ENCODE data around the gene ZBED1. TPM values are rescaled to one million over a fixed set of nuclear protein-coding genes. Genes with fewer than 3 reads are reported as not detected.

Gene ZBED1
- 15.1 and 22.6 TPM in 2 replicates for total RNA-seq (2014; rRNA removed; shearing (Covaris generic); ENCODE audit: low replicate concordance)

DNA sequence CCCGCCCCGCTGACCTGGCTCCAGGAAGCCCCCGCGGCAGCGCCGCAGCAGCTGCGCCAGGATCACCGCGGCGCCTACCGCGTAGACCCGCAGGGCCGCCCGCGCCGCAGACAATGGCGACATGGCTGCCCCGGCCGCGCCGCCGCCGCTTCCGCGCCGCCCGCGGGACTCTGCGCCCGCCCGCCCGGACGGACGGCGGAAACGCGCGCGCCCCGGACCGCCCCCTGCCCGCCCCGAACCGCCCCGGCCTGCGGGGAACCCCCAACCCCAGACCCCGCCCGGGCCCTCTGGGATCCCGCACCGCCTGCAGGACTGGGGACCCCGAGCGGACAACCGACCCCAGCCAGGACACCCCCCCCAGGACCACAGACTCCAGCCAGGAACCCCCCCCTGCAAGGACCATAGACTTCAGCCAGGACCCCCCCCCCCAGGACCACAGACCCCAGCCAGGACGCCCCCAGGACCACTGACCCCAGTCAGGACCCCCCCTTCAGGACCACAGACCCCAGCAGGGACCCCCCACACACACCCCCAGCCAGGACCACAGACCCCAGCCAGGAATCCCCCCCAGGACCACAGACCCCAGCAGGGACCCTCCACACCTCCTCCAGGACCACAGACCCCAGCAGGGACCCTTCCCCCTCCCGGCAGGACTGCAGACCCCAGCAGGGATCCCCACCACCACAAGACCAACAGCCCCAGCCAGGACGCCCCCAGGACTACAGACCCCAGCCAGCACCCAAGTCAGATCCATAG is at the start of gene ZBED1, which contains the start of gene DHRSX:
Gene ZBED1 (minus strand): TSS at position 174 of the 756 bp plus-strand sequence. CDS start 10,257 bp downstream, outside the sequence.
Gene DHRSX (minus strand): TSS at position 174 of the 756 bp plus-strand sequence. CDS start 51 bp downstream, at position 123.
- peaks cover 4% of the 10 kb centered on the region; the same call in 1 of the 2 replicates for H3K36me3 ChIP-seq (ENCODE audit: insufficient read depth, low read length)
- DNase-seq, result peak; percentile 78

DNA sequence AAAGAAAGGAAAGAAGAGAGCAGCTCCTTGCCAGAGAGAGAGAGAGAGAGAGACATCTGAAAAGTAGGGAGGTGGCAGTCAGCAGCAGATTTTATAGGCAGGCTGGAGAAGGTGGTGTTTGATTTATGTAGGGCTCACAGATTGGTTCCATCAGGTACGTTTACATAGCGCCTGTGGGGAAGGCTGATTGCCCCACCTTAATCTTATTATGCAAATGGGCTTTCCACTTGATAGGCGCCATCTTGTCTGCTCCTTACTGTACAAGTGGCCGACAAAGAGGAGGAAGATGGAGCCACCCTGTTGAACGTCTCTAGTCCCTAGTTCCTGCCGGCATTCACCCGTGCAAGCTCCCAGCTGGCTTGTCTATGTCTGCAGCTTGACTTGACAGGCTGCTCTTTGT is 49.1 kb upstream of the ZBED1 start:
- Histone ChIP-seq H3K9ac (ENCODE audit: low read length) (no peak overlapping the region), H3K4me3 (ENCODE audit: low read length) (no peak overlapping the region), H3K36me3 (ENCODE audit: insufficient read depth, low read length) (no peaks in the 10 kb centered on the region), H3K4me1 (ENCODE audit: low read length) (no peaks in the 10 kb centered on the region), H2AFZ (ENCODE audit: low read length) (no peak overlapping the region), H3K9me3 (ENCODE audit: low read length) (no peaks in the 10 kb centered on the region), H3K79me2 (ENCODE audit: low read length) (no peaks in the 10 kb centered on the region), H4K20me1 (ENCODE audit: insufficient read depth, low read depth, low read length) (no peaks in the 10 kb centered on the region), H3K27ac (ENCODE audit: low read length) (no peak overlapping the region), H3K9me2 (replicated peaks; ENCODE audit: insufficient read depth, low read length) (no peaks in the 10 kb centered on the region), H3K4me2 (ENCODE audit: low read depth, low read length, poor library complexity, severe bottlenecking) (no peak overlapping the region), H3K27me3 (ENCODE audit: low read length) (no peaks in the 10 kb centered on the region)
- no peak for DNase-seq

More for the DNA sequence above, at the start of gene ZBED1, which contains the start of gene DHRSX:
- H3K27ac ChIP-seq (ENCODE audit: low read length), result peak within 1 kb of the TSS; percentile 28
- H4K20me1 ChIP-seq (ENCODE audit: insufficient read depth, low read depth, low read length), result no peaks in the 10 kb centered on the region
- no peaks in the 10 kb centered on the region for H3K9me3 ChIP-seq (ENCODE audit: low read length)
- no peaks in the 10 kb centered on the region for H3K27me3 ChIP-seq (ENCODE audit: low read length)
- peaks cover 42% of the 10 kb centered on the region for H3K79me2 ChIP-seq (ENCODE audit: low read length)
- peak within 1 kb of the TSS; percentile 67; the same call in 1 of the 2 replicates for H2AFZ ChIP-seq (ENCODE audit: low read length)
- H3K4me1 ChIP-seq (ENCODE audit: low read length), result peaks cover 14% of the 10 kb centered on the region
- H3K9ac ChIP-seq (ENCODE audit: low read length), result peak within 1 kb of the TSS; percentile 97
- H3K4me3 ChIP-seq (ENCODE audit: low read length), result peak within 1 kb of the TSS; percentile 93
- no peaks in the 10 kb centered on the region for H3K9me2 ChIP-seq (replicated peaks; ENCODE audit: insufficient read depth, low read length)
- peak within 1 kb of the TSS; percentile 83 for H3K4me2 ChIP-seq (ENCODE audit: low read depth, low read length, poor library complexity, severe bottlenecking)

DNA sequence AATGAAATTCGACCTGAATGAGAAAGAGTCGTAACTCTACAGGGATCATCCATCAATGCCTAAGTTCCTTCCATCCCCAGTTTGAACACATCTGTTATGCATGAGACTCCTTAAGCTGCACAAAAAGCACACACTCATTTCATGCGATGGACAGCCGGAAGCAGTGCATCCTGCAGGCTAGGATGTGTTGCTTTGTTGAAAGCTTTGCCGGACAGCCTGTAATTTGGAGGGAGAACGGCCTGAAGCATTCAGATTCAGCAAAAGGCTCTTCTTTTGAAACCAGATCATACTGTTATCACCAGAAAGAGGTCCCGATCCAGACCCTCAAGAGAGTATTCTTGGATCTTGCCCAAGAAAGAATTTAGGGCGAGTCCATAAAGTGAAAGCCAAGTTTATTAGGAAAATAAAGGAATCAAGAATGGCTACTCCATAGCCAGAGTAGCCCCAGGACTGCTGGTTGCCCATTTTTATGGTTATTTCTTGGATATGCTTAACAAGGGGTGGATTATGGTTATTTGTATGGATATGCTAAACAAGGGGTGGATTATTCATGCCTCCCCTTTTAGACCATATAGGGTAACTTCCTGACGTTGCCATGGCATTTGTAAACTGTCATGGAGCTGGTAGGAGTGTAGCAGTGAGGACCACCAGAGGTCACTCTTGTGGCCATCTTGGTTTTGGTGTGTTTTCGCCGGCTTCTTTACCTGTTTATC is 48.1 kb upstream of the ZBED1 start:
- Histone ChIP-seq H3K36me3 (ENCODE audit: insufficient read depth, low read length) (no peaks in the 10 kb centered on the region), H3K27ac (ENCODE audit: low read length) (no peak overlapping the region), H3K4me2 (ENCODE audit: low read depth, low read length, poor library complexity, severe bottlenecking) (no peak overlapping the region), H3K9ac (ENCODE audit: low read length) (no peak overlapping the region), H3K79me2 (ENCODE audit: low read length) (no peaks in the 10 kb centered on the region), H4K20me1 (ENCODE audit: insufficient read depth, low read depth, low read length) (no peaks in the 10 kb centered on the region), H3K27me3 (ENCODE audit: low read length) (no peaks in the 10 kb centered on the region), H3K9me3 (ENCODE audit: low read length) (no peaks in the 10 kb centered on the region), H3K4me3 (ENCODE audit: low read length) (no peak overlapping the region), H2AFZ (ENCODE audit: low read length) (no peak overlapping the region), H3K4me1 (ENCODE audit: low read length) (no peaks in the 10 kb centered on the region), H3K9me2 (replicated peaks; ENCODE audit: insufficient read depth, low read length) (no peaks in the 10 kb centered on the region)
- no peak for DNase-seq

DNA sequence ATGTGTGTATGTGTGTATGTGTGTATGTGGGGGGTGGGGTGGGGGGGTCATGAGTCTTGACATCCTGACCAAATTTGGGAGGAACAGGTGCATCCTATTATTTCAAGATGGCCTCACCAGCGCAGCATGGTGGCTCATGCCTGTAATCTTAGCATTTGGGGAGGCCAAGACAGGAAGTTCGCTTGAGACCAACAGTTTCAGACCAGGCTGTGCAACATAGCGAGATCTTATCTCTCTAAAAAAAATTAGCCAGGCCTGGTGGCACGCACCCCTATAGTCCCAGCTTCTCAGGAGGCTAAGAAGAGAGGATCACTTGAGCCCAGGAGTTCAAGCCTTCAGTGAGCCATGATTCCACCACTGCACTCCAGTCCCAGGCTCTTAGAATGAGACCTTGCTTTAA is 47.0 kb upstream of the ZBED1 start:
- no peaks in the 10 kb centered on the region for H3K9me3 ChIP-seq (ENCODE audit: low read length)
- DNase-seq, result no peak
- H3K4me3 ChIP-seq (ENCODE audit: low read length), result no peak overlapping the region
- H3K9ac ChIP-seq (ENCODE audit: low read length), result no peak overlapping the region
- H4K20me1 ChIP-seq (ENCODE audit: insufficient read depth, low read depth, low read length), result no peaks in the 10 kb centered on the region
- no peaks in the 10 kb centered on the region for H3K4me1 ChIP-seq (ENCODE audit: low read length)
- H3K4me2 ChIP-seq (ENCODE audit: low read depth, low read length, poor library complexity, severe bottlenecking), result no peak overlapping the region
- no peaks in the 10 kb centered on the region for H3K79me2 ChIP-seq (ENCODE audit: low read length)
- no peak overlapping the region for H3K27ac ChIP-seq (ENCODE audit: low read length)
- H2AFZ ChIP-seq (ENCODE audit: low read length), result no peak overlapping the region
- no peaks in the 10 kb centered on the region for H3K9me2 ChIP-seq (replicated peaks; ENCODE audit: insufficient read depth, low read length)
- H3K27me3 ChIP-seq (ENCODE audit: low read length), result no peaks in the 10 kb centered on the region
- H3K36me3 ChIP-seq (ENCODE audit: insufficient read depth, low read length), result no peaks in the 10 kb centered on the region

DNA sequence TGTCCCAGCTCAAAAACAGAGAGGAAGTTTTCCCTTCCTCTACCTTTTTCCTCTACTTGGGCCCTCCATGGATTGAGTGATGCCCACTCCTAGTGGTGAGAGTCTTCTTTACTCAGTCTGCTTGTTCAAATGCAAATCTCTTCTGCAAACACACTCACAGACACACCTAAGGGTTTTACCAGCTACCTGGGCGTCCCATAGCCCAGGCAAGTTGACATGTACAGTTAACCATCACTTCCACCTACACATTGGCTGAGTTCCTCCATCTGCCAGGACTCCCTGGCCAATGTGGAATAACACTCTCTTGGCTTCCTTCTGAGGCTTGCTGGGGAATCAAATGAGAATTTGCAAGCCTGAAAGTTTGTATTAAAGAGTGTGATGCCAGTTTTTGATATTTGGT is 45.7 kb upstream of the ZBED1 start:
- no peak for DNase-seq
- Histone ChIP-seq H3K27me3 (ENCODE audit: low read length) (no peaks in the 10 kb centered on the region), H4K20me1 (ENCODE audit: insufficient read depth, low read depth, low read length) (no peaks in the 10 kb centered on the region)

DNA sequence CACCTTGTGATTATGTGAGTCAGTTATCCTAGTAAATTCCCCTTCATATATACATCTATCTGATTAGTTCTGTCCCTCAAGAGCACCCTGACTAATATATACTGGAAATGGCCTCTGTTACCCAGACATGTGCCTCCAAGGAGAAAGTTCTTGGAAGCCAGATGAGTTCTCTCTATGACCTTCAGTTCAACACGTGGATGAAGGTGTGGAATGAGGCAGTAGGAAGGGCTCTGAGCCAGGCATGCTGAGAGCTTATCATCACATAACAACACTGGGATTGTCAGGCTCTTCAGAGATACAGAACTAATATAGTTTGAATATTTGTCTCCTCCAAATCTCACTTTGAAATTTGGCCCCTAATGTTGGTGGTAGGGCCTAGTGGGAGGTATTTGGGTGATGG is 44.4 kb upstream of the ZBED1 start:
- H3K9me2 ChIP-seq (replicated peaks; ENCODE audit: insufficient read depth, low read length), result no peaks in the 10 kb centered on the region
- no peak overlapping the region for H2AFZ ChIP-seq (ENCODE audit: low read length)
- no peaks in the 10 kb centered on the region for H3K27me3 ChIP-seq (ENCODE audit: low read length)
- H4K20me1 ChIP-seq (ENCODE audit: insufficient read depth, low read depth, low read length), result no peaks in the 10 kb centered on the region
- H3K36me3 ChIP-seq (ENCODE audit: insufficient read depth, low read length), result no peaks in the 10 kb centered on the region
- H3K79me2 ChIP-seq (ENCODE audit: low read length), result no peaks in the 10 kb centered on the region
- no peaks in the 10 kb centered on the region for H3K4me1 ChIP-seq (ENCODE audit: low read length)
- no peak overlapping the region for H3K4me3 ChIP-seq (ENCODE audit: low read length)
- no peaks in the 10 kb centered on the region for H3K9me3 ChIP-seq (ENCODE audit: low read length)
- H3K4me2 ChIP-seq (ENCODE audit: low read depth, low read length, poor library complexity, severe bottlenecking), result no peak overlapping the region
- no peak for DNase-seq
- H3K9ac ChIP-seq (ENCODE audit: low read length), result no peak overlapping the region
- H3K27ac ChIP-seq (ENCODE audit: low read length), result no peak overlapping the region

More for the DNA sequence above, 45.7 kb upstream of the ZBED1 start:
- Histone ChIP-seq H3K79me2 (ENCODE audit: low read length) (no peaks in the 10 kb centered on the region), H3K9me3 (ENCODE audit: low read length) (no peaks in the 10 kb centered on the region), H3K4me1 (ENCODE audit: low read length) (no peaks in the 10 kb centered on the region), H3K4me3 (ENCODE audit: low read length) (no peak overlapping the region), H3K36me3 (ENCODE audit: insufficient read depth, low read length) (no peaks in the 10 kb centered on the region), H3K9ac (ENCODE audit: low read length) (no peak overlapping the region), H2AFZ (ENCODE audit: low read length) (no peak overlapping the region), H3K27ac (ENCODE audit: low read length) (no peak overlapping the region), H3K4me2 (ENCODE audit: low read depth, low read length, poor library complexity, severe bottlenecking) (no peak overlapping the region), H3K9me2 (replicated peaks; ENCODE audit: insufficient read depth, low read length) (no peaks in the 10 kb centered on the region)

DNA sequence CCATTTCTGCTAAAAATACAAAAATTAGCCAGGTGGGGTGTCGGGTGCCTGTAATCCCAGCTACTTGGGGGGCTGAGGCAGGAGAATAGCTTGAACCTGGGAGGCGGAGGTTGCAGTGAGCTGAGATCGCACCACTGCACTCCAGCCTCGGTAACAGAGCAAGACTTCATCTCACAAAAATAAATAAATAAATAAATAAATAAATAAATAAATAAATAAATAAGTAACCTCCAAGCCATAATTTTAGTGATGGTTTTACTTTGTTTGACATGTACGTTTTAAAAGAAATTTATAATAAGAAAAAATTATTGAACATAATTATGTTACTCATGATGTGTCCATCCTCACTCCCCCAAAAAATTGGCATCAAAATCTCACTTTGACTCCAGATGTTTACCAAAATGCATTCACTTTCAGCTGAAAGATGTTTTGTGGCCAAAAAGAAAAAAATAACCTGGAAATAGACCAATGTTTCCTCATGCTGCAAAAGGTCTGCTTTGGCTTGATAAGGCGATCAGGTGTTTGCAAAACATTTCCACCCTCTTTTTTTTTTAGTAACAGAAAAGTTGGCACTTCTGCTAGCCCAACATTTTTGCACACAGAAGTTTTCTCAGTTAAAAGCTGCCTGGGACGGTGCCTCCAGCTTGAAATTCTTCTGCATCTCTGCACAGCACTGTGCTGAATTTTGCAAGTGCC is 42.2 kb upstream of the ZBED1 start:
- Histone ChIP-seq H3K27ac (ENCODE audit: low read length) (no peak overlapping the region), H3K27me3 (ENCODE audit: low read length) (no peaks in the 10 kb centered on the region), H3K9me3 (ENCODE audit: low read length) (no peaks in the 10 kb centered on the region), H3K9ac (ENCODE audit: low read length) (no peak overlapping the region), H3K9me2 (replicated peaks; ENCODE audit: insufficient read depth, low read length) (no peaks in the 10 kb centered on the region), H3K79me2 (ENCODE audit: low read length) (no peaks in the 10 kb centered on the region), H2AFZ (ENCODE audit: low read length) (no peak overlapping the region), H3K4me3 (ENCODE audit: low read length) (no peak overlapping the region), H3K4me1 (ENCODE audit: low read length) (no peaks in the 10 kb centered on the region), H4K20me1 (ENCODE audit: insufficient read depth, low read depth, low read length) (no peaks in the 10 kb centered on the region), H3K4me2 (ENCODE audit: low read depth, low read length, poor library complexity, severe bottlenecking) (no peak overlapping the region), H3K36me3 (ENCODE audit: insufficient read depth, low read length) (no peaks in the 10 kb centered on the region)
- no peak for DNase-seq

DNA sequence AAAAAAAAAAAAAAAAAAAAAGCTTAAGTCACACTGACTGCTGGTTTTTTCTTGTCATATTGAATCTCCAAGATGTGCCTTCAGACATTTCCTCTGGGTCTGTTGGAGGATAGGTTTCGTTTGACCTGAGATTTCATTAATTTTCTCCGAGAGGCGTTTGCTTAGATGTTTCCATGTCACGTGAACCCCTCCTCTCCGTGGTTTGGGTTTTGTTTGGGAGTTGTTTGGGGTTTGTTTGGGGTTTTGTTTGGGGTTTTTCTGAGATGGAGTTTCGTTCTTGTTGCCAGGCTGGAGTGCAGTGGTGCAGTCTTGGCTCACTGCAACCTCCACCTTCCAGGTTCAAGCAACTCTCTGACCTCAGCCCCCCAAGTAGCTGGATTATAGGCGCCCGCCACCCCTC is 40.8 kb upstream of the ZBED1 start:
- H3K36me3 ChIP-seq (ENCODE audit: insufficient read depth, low read length), result no peaks in the 10 kb centered on the region
- H3K4me2 ChIP-seq (ENCODE audit: low read depth, low read length, poor library complexity, severe bottlenecking), result no peak overlapping the region
- H2AFZ ChIP-seq (ENCODE audit: low read length), result no peak overlapping the region
- no peaks in the 10 kb centered on the region for H3K27me3 ChIP-seq (ENCODE audit: low read length)
- H3K79me2 ChIP-seq (ENCODE audit: low read length), result no peaks in the 10 kb centered on the region
- H3K4me3 ChIP-seq (ENCODE audit: low read length), result no peak overlapping the region
- no peak overlapping the region for H3K9ac ChIP-seq (ENCODE audit: low read length)
- no peaks in the 10 kb centered on the region for H3K9me2 ChIP-seq (replicated peaks; ENCODE audit: insufficient read depth, low read length)
- H3K4me1 ChIP-seq (ENCODE audit: low read length), result no peaks in the 10 kb centered on the region
- H3K27ac ChIP-seq (ENCODE audit: low read length), result no peak overlapping the region
- no peaks in the 10 kb centered on the region for H3K9me3 ChIP-seq (ENCODE audit: low read length)
- no peak for DNase-seq
- no peaks in the 10 kb centered on the region for H4K20me1 ChIP-seq (ENCODE audit: insufficient read depth, low read depth, low read length)
